Nephron progenitor cell (in vitro differentiated cells): Measurements from ENCODE around the gene PEAK3.

Experiments used
- DNase-seq: peaks from one replicate; pipeline ENCODE4 v3.0.0; 2021
- H3K27ac Mint-ChIP-seq: 2 replicates; pipeline ENCODE4 v1.8.0; 2021; ENCODE audit warnings: mild to moderate bottlenecking, moderate library complexity, mixed read lengths
- H3K27me3 Mint-ChIP-seq: 2 replicates; pipeline ENCODE4 v1.8.0; 2021; ENCODE audit warnings: mild to moderate bottlenecking, low read depth, mixed read lengths; ENCODE audit not compliant: poor library complexity
- H3K36me3 Mint-ChIP-seq: 2 replicates; pipeline ENCODE4 v1.8.0; 2021; ENCODE audit warnings: low read depth, mixed read lengths
- H3K4me1 Mint-ChIP-seq: 2 replicates; pipeline ENCODE4 v1.8.0; 2021; ENCODE audit warnings: mixed read lengths
- H3K4me3 Mint-ChIP-seq: 2 replicates; pipeline ENCODE4 v1.8.0; 2021; ENCODE audit warnings: mild to moderate bottlenecking, moderate library complexity, mixed read lengths
- H3K9me3 Mint-ChIP-seq: 2 replicates; pipeline ENCODE4 v1.8.0; 2021; ENCODE audit warnings: mild to moderate bottlenecking, moderate library complexity, mixed read lengths
- TF ChIP-seq, protein P1 (sequence below): fragments of 200-600 bp; sonication (generic); IDR thresholded peaks from 2 replicates; pipeline ENCODE4 v1.5.0; 2021; ENCODE audit warnings: antibody characterized with exemption

The PEAK3 gene

GRCh38 chr19:2248136-2249009 lies 33.6 kb downstream of the PEAK3 start:
- H3K27ac Mint-ChIP-seq: no peak overlapping the region
- H3K27me3 Mint-ChIP-seq: peaks cover 9% of the 10 kb centered on the region
- peaks cover 5% of the 10 kb centered on the region for H3K36me3 Mint-ChIP-seq
- DNase-seq: no peak
- no peak overlapping the region for H3K4me3 Mint-ChIP-seq
- no peaks in the 10 kb centered on the region for H3K4me1 Mint-ChIP-seq
- TF ChIP-seq, protein P1, sequence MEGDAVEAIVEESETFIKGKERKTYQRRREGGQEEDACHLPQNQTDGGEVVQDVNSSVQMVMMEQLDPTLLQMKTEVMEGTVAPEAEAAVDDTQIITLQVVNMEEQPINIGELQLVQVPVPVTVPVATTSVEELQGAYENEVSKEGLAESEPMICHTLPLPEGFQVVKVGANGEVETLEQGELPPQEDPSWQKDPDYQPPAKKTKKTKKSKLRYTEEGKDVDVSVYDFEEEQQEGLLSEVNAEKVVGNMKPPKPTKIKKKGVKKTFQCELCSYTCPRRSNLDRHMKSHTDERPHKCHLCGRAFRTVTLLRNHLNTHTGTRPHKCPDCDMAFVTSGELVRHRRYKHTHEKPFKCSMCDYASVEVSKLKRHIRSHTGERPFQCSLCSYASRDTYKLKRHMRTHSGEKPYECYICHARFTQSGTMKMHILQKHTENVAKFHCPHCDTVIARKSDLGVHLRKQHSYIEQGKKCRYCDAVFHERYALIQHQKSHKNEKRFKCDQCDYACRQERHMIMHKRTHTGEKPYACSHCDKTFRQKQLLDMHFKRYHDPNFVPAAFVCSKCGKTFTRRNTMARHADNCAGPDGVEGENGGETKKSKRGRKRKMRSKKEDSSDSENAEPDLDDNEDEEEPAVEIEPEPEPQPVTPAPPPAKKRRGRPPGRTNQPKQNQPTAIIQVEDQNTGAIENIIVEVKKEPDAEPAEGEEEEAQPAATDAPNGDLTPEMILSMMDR: no peak
- H3K9me3 Mint-ChIP-seq: no peaks in the 10 kb centered on the region

- Mint-ChIP-seq H3K4me1 (peaks cover 4% of the 10 kb centered on the region), H3K36me3 (peaks cover 7% of the 10 kb centered on the region), H3K9me3 (no peaks in the 10 kb centered on the region), H3K4me3 (no peak overlapping the region), H3K27me3 (peaks cover 2% of the 10 kb centered on the region), H3K27ac (no peak overlapping the region)
- TF ChIP-seq, protein P1: no peak
- no peak for DNase-seq
Measured at GRCh38 chr19:2247433-2248101, 34.4 kb downstream of the PEAK3 start.

DNA sequence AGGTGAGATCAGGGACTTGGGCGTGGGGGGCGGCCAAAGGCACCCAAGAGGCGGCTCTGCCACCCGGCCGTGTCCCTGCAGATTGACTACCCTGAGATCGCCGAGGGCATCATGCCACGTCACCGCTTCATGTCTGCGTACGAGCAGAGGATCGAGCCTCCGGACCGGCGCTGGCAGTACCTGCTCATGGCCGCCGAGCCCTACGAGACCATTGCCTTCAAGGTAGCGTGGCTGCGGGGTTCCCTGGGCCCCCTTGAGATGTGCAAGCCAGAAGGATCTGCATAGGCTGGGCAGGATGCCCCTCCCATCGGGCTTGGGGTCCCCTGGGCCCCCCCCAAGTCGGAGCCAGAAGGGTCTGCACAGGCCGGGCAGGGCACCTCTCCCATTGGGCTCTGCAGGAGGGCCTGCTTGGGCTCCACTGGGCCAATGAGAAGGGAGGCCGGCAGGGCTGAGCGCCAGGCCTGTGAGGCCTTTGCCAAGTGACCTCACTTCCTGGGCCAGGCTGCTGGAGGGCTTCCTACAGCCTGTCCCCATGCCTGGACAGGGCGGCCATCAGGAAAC lies 35.1 kb downstream of the PEAK3 start:
- H3K9me3 Mint-ChIP-seq: no peaks in the 10 kb centered on the region

DNA sequence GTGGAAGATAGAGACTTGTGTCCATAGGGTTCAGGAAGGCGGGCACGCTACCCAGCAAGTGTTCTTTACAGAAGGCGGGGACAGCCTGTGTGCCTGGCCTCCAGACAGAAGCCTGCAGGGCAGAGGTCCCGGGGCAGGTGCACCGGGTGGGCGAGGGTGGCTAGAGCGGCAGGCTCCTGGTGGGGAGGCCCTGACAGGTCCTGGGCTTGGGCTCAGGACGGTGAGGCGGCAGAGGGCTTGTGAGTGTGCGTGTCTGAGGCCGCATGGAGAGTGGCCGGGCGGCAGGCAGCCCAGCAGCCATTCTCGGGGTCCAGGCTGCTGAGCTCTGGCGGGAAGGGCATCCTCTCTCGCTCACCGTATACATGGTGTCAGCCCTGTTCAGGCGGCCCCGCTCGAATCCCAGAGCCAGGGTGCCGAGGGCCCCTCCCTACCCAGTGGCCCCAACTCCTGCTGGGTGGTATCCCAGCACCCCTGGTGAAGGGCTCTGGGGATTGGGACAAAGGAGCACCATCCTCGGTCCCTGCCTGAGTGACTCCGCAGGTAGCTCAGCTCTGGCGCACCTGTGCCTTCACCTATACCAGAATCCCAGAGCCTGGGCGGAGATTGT lies 35.9 kb downstream of the PEAK3 start:
- Mint-ChIP-seq H3K27ac (no peak overlapping the region), H3K4me1 (peaks cover 15% of the 10 kb centered on the region), H3K9me3 (no peaks in the 10 kb centered on the region), H3K36me3 (peaks cover 8% of the 10 kb centered on the region), H3K27me3 (no peaks in the 10 kb centered on the region), H3K4me3 (no peak overlapping the region)
- TF ChIP-seq, protein P1: no peak
- DNase-seq: no peak

More for the DNA sequence above, 35.1 kb downstream of the PEAK3 start:
- no peak overlapping the region for H3K27ac Mint-ChIP-seq
- DNase-seq: no peak
- peaks cover 8% of the 10 kb centered on the region for H3K4me1 Mint-ChIP-seq
- TF ChIP-seq, protein P1: no peak
- H3K4me3 Mint-ChIP-seq: no peak overlapping the region
- H3K27me3 Mint-ChIP-seq: no peaks in the 10 kb centered on the region
- H3K36me3 Mint-ChIP-seq: peaks cover 8% of the 10 kb centered on the region

DNA sequence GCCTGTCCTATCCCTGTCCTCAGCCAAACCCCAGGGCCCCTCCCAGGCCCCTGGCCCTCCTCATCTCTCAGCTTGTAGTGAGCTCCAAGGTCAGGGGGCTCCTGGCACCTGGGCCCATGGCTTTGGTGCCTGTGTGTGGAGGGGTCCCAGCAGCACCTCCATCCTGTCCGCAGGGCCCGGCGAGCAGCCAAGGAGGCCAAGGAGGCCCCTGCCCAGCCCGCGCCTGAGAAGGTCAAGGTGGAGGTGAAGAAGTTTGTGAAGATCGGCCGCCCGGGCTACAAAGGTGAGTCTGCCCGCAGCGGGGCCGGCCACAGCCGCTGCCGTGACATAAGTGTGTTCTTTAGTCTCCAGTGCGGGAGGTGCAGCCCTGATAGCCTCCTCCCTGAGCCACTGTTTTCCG lies 36.7 kb downstream of the PEAK3 start:
- H3K36me3 Mint-ChIP-seq: peaks cover 8% of the 10 kb centered on the region
- DNase-seq: no peak

More for the DNA sequence above, 36.7 kb downstream of the PEAK3 start:
- Mint-ChIP-seq H3K27ac (no peak overlapping the region), H3K4me3 (no peak overlapping the region), H3K9me3 (no peaks in the 10 kb centered on the region), H3K4me1 (peaks cover 23% of the 10 kb centered on the region), H3K27me3 (no peaks in the 10 kb centered on the region)
- TF ChIP-seq, protein P1: no peak
